NCI-H146 treated with DMSO at 0.1 percent for 48 hours (cell line): ENCODE measurements around the gene CABLES1.
"Not testable (repeated sequence)": the region's sequence is repeated elsewhere in the genome, so short reads cannot be mapped to it uniquely, and the experiment has no call there.

ENCODE experiments used
- DNase-seq: peaks from one replicate; lab custom pipeline; 2025; ENCODE audit not compliant: unreplicated experiment; lab: John Stamatoyannopoulos, UW

Gene CABLES1

GRCh38 chr18:23281626-23282436 is 146.5 kb downstream of the CABLES1 start:
- DNase-seq: no peak

- DNase-seq: no peak
Observed at GRCh38 chr18:23282437-23282781, 147.1 kb downstream of the CABLES1 start.

- no peak for DNase-seq
Observed at GRCh38 chr18:23283916-23284430, 148.7 kb downstream of the CABLES1 start.

DNA sequence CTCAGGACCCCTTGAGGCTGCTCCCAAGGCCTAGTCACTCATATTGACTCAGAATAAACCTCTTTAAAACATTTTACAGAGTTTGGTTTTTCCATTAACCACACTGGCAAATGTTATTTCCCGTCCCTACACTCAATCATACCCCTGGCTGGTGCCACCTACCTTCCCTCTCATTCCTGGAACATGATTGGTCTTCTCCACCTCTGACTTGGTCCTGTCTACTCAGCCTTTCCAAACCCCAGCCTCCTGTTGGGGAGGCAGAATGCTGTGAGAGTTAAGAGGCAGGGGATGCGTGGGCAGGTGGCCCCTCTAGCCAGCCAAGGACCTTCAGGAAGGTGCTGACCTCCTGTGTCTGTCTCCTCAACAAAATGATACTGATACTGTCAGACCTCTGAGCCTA is 149.3 kb downstream of the CABLES1 start:
- no peak for DNase-seq

DNA sequence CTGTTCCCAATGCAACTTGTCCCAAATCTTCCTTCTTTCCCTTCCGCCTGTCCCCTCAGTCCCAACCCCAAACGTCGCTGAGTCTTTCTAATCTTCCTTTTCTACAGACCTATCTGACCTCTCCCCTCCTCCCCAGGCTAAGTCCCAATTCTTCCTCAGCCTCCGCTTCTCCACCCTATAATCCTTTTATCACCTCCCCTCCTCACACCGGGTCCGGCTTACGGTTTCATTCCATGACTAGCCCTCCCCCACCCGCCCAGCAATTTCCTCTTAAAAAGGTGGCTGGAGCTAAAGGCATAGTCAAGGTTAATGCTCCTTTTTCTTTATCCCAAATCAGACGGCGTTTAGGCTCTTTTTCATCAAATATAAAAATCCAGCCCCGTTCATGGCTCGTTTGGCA is 150.3 kb downstream of the CABLES1 start:
- DNase-seq: not testable (repeated sequence)

GRCh38 chr18:23291456-23292205 is 156.3 kb downstream of the CABLES1 start:
- DNase-seq: no peak

DNA sequence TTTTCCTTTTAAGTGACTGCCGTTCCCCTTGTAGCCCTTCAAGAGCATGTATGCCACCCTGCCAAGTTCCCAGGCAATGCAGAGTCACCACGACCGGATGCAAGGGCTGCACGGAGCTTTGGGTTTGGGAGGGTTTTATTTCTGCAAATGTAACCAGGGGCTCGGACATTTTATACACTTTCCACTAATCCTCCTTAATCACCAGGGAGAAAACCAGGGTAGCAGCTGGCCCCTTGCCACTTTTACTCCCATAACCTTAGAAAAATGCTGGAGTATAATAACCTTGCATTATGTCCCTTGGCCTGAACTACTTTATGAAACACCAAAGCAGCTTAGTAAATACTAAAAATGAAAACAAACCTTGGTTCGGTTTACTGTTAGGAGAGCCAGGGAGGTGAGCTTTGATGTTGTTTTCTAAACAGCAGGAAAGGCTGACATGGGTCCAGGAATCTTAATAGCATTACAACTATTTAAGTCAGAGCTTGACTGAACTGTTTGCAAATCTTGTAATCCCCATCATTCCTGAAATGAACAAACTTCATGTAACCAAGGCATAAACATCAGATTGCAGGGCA is 165.0 kb downstream of the CABLES1 start:
- DNase-seq: no peak

DNA sequence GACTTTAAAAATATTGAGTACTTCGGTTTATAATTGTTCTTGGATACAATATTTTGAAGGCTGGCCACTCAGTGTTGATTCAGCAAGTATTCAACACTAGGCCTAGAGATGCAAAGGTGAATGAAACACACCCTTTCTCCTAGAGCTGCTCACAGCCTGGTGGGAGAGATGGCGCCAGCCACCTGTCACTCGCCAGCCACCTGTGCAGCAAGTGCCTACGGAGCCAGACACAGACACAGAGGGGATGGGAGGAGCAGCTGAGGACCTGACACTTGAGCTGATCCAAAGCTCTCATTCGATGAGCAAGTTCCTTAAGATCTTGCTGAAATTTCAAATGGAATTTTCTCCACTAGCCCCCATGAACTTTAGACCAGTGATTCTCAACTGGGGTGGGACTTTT is 166.7 kb downstream of the CABLES1 start:
- peak; percentile 81 for DNase-seq

- no peak for DNase-seq
Observed at GRCh38 chr18:23302511-23302850, 167.2 kb downstream of the CABLES1 start.

DNA sequence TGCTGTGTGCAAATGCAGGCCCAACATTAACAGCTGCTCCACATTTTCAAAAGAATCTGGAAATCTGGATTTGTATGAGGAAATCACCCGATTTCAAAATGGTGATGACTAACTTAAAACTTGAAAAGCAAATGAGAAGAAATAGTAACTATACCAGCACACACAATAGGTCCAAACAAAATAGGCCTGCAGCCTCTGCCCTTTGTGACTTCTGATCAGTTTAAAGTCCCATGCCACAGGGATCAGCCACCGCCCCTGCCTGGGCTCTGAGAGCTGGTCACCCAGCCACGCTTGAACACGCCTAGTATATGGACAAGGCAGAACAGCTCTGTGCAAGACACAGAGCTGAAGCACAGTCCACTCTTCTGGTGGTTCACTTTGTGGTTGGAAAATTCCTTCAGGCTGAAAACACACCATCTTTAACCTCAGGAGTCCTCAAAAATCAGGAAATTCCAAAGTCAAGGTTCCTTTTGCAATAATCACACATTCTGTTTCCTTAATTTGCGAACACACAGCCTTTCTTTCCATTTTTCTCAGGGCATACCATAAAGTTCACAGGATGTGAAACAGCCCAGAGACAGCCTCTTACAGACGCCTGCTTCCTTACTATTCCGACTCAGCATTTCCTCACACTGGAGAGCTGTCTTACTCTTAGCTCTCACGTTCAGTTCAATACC is 167.7 kb downstream of the CABLES1 start:
- DNase-seq: no peak

DNA sequence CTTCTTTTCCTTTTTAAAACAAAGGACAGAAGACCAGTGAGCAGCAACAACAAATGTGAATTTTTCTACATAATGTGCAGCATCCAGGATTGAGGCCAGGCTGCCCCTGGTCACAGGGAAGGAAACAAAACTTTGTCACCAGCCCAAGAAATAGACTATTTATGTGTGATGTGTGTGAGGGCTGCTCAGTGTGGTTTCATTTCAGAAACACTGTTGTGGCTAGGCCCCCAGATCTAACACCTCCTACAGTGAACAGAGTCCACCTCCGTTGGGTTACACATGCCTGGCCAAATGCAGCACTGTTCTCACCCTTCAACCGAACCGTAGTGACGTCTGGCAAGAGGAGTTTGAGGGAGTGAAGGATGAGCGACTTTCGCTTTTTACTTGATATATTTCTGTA is 171.5 kb downstream of the CABLES1 start:
- no peak for DNase-seq

GRCh38 chr18:23307567-23308295 is 172.4 kb downstream of the CABLES1 start:
- DNase-seq: no peak
